ENCODE data around the gene AFP. TPM values are rescaled to one million over a fixed set of nuclear protein-coding genes. Genes with fewer than 3 reads are reported as not detected.

The AFP gene
- total and polyA plus RNA-seq, 2 of the 8 experiments (the other 6 are each of a cell fraction or from before 2014, with no cell fraction given) = 6.1 to 10.4 TPM

- TF ChIP-seq CHD7 (IDR thresholded peaks at IDR 0.05; ENCODE audit: insufficient replicate concordance, low read length) (no peak), SRF (IDR thresholded peaks at IDR 0.05; ENCODE audit: low read depth, low read length) (no peak), POLR2A (IDR thresholded peaks at IDR 0.05; ENCODE audit: control extremely low read depth in 1 of 2, low read depth in 2 of 2, low read length in 2 of 2) (no peak), RBBP5 (IDR thresholded peaks at IDR 0.05; ENCODE audit: borderline replicate concordance, low read depth, low read length) (no peak)
Observed at GRCh38 chr4:73404457-73404856, 31.6 kb upstream of the AFP start (continued).
